HCT116 (cell line): ENCODE results near the gene CTSW. TPM values are rescaled to one million over a fixed set of nuclear protein-coding genes. Genes with fewer than 3 reads are reported as not detected.

Experiments used
- ATAC-seq: fragments of 200-7000 bp; cut with Tn5 transposase; 2 replicates; pipeline ENCODE4 v1.9.1; 2020; ENCODE audit warnings: mild to moderate bottlenecking, moderate library complexity
- BruUV-seq: library from RNA; stranded (reverse); fragments of 400-500 nt; replicated peaks from 2 replicates; lab custom pipeline; 2021; lab: Mats Ljungman, UMichigan
- CTCF ChIA-PET: fragments of 300-600 bp; sonication (Branson Sonifier 250); formaldehyde crosslinking; loops from one replicate; lab custom pipeline; 2021; ENCODE audit warnings: antibody characterized with exemption; lab: Charles Lee
- POLR2A ChIA-PET: fragments of 300-600, 350-600 bp; sonication (Branson Sonifier 250); formaldehyde crosslinking; loops from one replicate; lab custom pipeline; 2021; ENCODE audit warnings: antibody characterized with exemption; lab: Charles Lee
- RAD21 ChIA-PET, 2 experiments: fragments of 300-600 bp; sonication (Branson Sonifier 250); formaldehyde crosslinking; loops; one replicate each; lab custom pipeline; 2023; ENCODE audit warnings: low total read pairs in 2 of 2; ENCODE audit not compliant: uncharacterized antibody in 2 of 2, unreplicated experiment in 2 of 2, low non-redundant PET in 1 of 2; lab: Charles Lee
- DNase-seq: peaks from one replicate; pipeline ENCODE4 v3.0.0-alpha.2; 2010; ENCODE audit warnings: low read depth, low spot score
- H2AFZ ChIP-seq: fragments of 200-600 bp; shearing (Covaris generic), sonication (generic); 2 replicates; pipeline ENCODE4 v1.6.1; 2017; ENCODE audit warnings: low read depth, mixed run types, mixed read lengths, antibody characterized with exemption, low read length; ENCODE audit not compliant: poor library complexity, severe bottlenecking
- H3K27ac ChIP-seq: 2 replicates; pipeline ENCODE4 v1.5.1; 2012; ENCODE audit warnings: low read depth, low read length
- H3K27me3 ChIP-seq: fragments of 200-600 bp; sonication (generic); 2 replicates; pipeline ENCODE4 v1.6.1; 2016; ENCODE audit warnings: mixed run types, low read length, mixed read lengths; ENCODE audit not compliant: insufficient read depth
- H3K36me3 ChIP-seq, 2 experiments: fragments of 200-500 bp in 1 of 2; fragments of 200-600 bp in 1 of 2; sonication (Bioruptor generic) in 1 of 2; sonication (generic) in 1 of 2; 2 replicates each; pipeline versions ENCODE4 v1.5.1 to v1.6.1; 2014 to 2016; ENCODE audit warnings: low read length in 2 of 2, inconsistent platforms in 1 of 2, mixed read lengths in 1 of 2, mixed run types in 1 of 2; ENCODE audit not compliant: insufficient read depth in 2 of 2, control insufficient read depth in 1 of 2
- H3K4me1 ChIP-seq, 2 experiments: fragments of 200-600 bp in 1 of 2; sonication (generic) in 1 of 2; 2 replicates each; pipeline versions ENCODE4 v1.5.1 to v1.6.1; 2012 to 2017; ENCODE audit warnings: low read length in 2 of 2, inconsistent platforms in 1 of 2, mild to moderate bottlenecking in 1 of 2, mixed read lengths in 1 of 2, mixed run types in 1 of 2, moderate library complexity in 1 of 2; ENCODE audit not compliant: insufficient read depth in 2 of 2, control insufficient read depth in 1 of 2
- H3K4me2 ChIP-seq: fragments of 200-600 bp; sonication (generic); 2 replicates; pipeline ENCODE4 v1.6.1; 2017; ENCODE audit warnings: mixed run types, low read length, mixed read lengths
- H3K4me3 ChIP-seq, 2 experiments: fragments of 200-600 bp in 1 of 2; sonication (generic) in 1 of 2; replicated peaks in 1 of 2; 2 replicates each; pipeline ENCODE4 v1.5.1; 2011 to 2016; ENCODE audit warnings: low read length in 2 of 2, control low read depth in 1 of 2, low read depth in 1 of 2, mild to moderate bottlenecking in 1 of 2, mixed read lengths in 1 of 2, mixed run types in 1 of 2
- H3K79me2 ChIP-seq: fragments of 200-600 bp; sonication (generic); 2 replicates; pipeline ENCODE4 v1.6.1; 2017; ENCODE audit warnings: mild to moderate bottlenecking, mixed run types, low read length, moderate library complexity, mixed read lengths; ENCODE audit not compliant: insufficient read depth
- H3K9ac ChIP-seq: fragments of 200-600 bp; sonication (generic); 2 replicates; pipeline ENCODE4 v1.6.1; 2016; ENCODE audit warnings: low read length, mixed read lengths
- H3K9me2 ChIP-seq: fragments of 200-600 bp; sonication (generic), shearing (Covaris generic); 2 replicates; pipeline ENCODE4 v1.6.1; 2017; ENCODE audit warnings: mixed run types, mild to moderate bottlenecking, moderate library complexity; ENCODE audit not compliant: insufficient read depth
- H3K9me3 ChIP-seq, 2 experiments: fragments of 200-500 bp in 1 of 2; fragments of 200-600 bp in 1 of 2; sonication (Bioruptor generic) in 1 of 2; sonication (generic) in 1 of 2; 2 replicates each; pipeline ENCODE4 v1.6.1; 2014 to 2017; ENCODE audit warnings: low read length in 2 of 2, mixed read lengths in 2 of 2, inconsistent platforms in 1 of 2, low read depth in 1 of 2, mild to moderate bottlenecking in 1 of 2, mixed run types in 1 of 2, moderate library complexity in 1 of 2; ENCODE audit not compliant: control insufficient read depth in 1 of 2, insufficient read depth in 1 of 2
- H4K20me1 ChIP-seq: fragments of 200-600 bp; sonication (generic), shearing (Covaris generic); 2 replicates; pipeline ENCODE4 v1.6.1; 2017; ENCODE audit warnings: mixed run types, mild to moderate bottlenecking, moderate library complexity; ENCODE audit not compliant: insufficient read depth
- ATF3 ChIP-seq: IDR thresholded peaks from 2 replicates; pipeline ENCODE4 v1.6.1; 2012
- CBX3 ChIP-seq: IDR thresholded peaks from 2 replicates; pipeline ENCODE4 v1.6.1; 2012; ENCODE audit warnings: low read depth
- EGR1 ChIP-seq: IDR thresholded peaks from 2 replicates; pipeline ENCODE4 v1.6.1; 2012; ENCODE audit warnings: low read depth
- ELF1 ChIP-seq: IDR thresholded peaks from 2 replicates; pipeline ENCODE4 v1.6.1; 2012; ENCODE audit warnings: low read depth, borderline replicate concordance
- EZH2 ChIP-seq: fragments of 200-600 bp; sonication (generic); IDR thresholded peaks from 2 replicates; pipeline ENCODE4 v1.6.1; 2017; ENCODE audit warnings: antibody characterized with exemption, mixed run types
- EZH2phosphoT487 ChIP-seq: fragments of 200-600 bp; IDR thresholded peaks from 2 replicates; pipeline ENCODE4 v1.6.1; 2018; ENCODE audit warnings: antibody characterized with exemption, borderline replicate concordance
- FOSL1 ChIP-seq: IDR thresholded peaks from 2 replicates; pipeline ENCODE4 v1.6.1; 2012; ENCODE audit warnings: low read depth
- JUND ChIP-seq: IDR thresholded peaks from 2 replicates; pipeline ENCODE4 v1.6.1; 2012
- POLR2AphosphoS5 ChIP-seq: IDR thresholded peaks from 2 replicates; pipeline ENCODE4 v1.6.1; 2011; ENCODE audit warnings: mild to moderate bottlenecking, low read depth, low read length, moderate library complexity
- RAD21 ChIP-seq: IDR thresholded peaks from 2 replicates; pipeline ENCODE4 v1.6.1; 2012; ENCODE audit warnings: low read depth, mild to moderate bottlenecking
- SIN3A ChIP-seq: IDR thresholded peaks from 2 replicates; pipeline ENCODE4 v1.6.1; 2012; ENCODE audit warnings: low read depth
- TCF7L2 ChIP-seq: IDR thresholded peaks from 2 replicates; pipeline ENCODE4 v1.7.0; 2011; ENCODE audit warnings: borderline replicate concordance, inconsistent platforms; ENCODE audit not compliant: insufficient read depth, insufficient read length; ENCODE audit errors: extremely low read depth
- ZFX ChIP-seq: fragments of 450-650 bp; IDR thresholded peaks from 2 replicates; pipeline ENCODE4 v1.6.1; 2017
- ZNF274 ChIP-seq: fragments of 200-500 bp; sonication (Bioruptor generic); IDR thresholded peaks from 2 replicates; pipeline ENCODE4 v1.6.1; 2014; ENCODE audit warnings: mild to moderate bottlenecking, low read depth, low read length, inconsistent platforms
- intact Hi-C: fragments of 100-400 bp; cut with micrococcal nuclease; formaldehyde crosslinking; loops from 2 replicates; pipeline ENCODE4 v1.10.0; 2022
- total RNA-seq: library from RNA; stranded (reverse); gene quantifications from one replicate; pipeline ENCODE4 v1.2.1, GENCODE V29; 2021; ENCODE audit not compliant: unreplicated experiment
- TF ChIP-seq, protein P1 (sequence below), 3 experiments: fragments of 200-600 bp in 1 of 3; sonication (generic) in 1 of 3; IDR thresholded peaks in 2 of 3; conservative IDR thresholded peaks in 1 of 3; 2 replicates each; pipeline ENCODE4 v1.5.1; 2012 to 2017; ENCODE audit warnings: low read depth in 2 of 3, low read length in 2 of 3, antibody characterized with exemption in 1 of 3, borderline replicate concordance in 1 of 3, control low read depth in 1 of 3, mild to moderate bottlenecking in 1 of 3, mixed read lengths in 1 of 3, mixed run types in 1 of 3, moderate library complexity in 1 of 3; ENCODE audit not compliant: insufficient read depth in 1 of 3
- TF ChIP-seq, protein P2 (sequence below): IDR thresholded peaks from 2 replicates; pipeline ENCODE4 v1.6.1; 2012
- TF ChIP-seq, protein P3 (sequence below): IDR thresholded peaks from 2 replicates; pipeline ENCODE4 v1.6.1; 2011; ENCODE audit warnings: mild to moderate bottlenecking, low read length, moderate library complexity; ENCODE audit not compliant: insufficient replicate concordance; ENCODE audit errors: extremely low read depth

Gene CTSW
- total RNA-seq, 1 experiment from 2014 or later = not detected

DNA sequence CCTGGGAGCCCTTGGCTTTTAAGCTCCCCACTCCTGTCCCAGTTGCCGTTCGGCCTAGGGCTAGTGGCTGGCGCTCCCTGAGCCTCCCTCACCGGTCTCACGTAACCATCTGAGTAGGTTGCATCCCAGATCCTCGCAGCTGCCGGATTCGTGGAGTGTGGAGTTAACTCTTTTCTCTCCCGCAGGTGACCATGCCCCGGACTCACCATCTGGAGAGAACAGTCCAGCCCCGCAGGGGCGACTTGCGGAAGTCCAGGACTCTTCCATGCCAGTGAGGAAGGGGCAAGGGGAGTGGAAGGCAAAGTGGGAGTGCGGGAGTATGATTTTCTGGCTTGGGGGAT is 18.5 kb upstream of the CTSW start:
- H3K36me3 ChIP-seq = peaks cover 12 to 24% of the 10 kb centered on the region in 2 experiments; a peak in 3 of 4 replicates
- peaks cover 7% of the 10 kb centered on the region; the same call in 1 of the 2 replicates for H4K20me1 ChIP-seq
- CTCF ChIA-PET = interaction anchor here (0.6 to 4.3 kb wide), 3 partner anchors 24 to 150 kb away, joined by 3 to 82 read pairs (median 34); partner anchors contain the start of genes CCDC85B and FIBP
- no peak for DNase-seq
- H3K9ac ChIP-seq = peak overlapping the region; percentile 99
- H2AFZ ChIP-seq = no peak overlapping the region
- TF ChIP-seq EZH2 (no peak), RAD21 (no peak), JUND (no peak), TCF7L2 (no peak), ELF1 (no peak), FOSL1 (no peak), CBX3 (no peak), ZNF274 (no peak), EZH2phosphoT487 (no peak), POLR2AphosphoS5 (no peak), ZFX (no peak), ATF3 (no peak), EGR1 (no peak), SIN3A (no peak)
- TF ChIP-seq, protein P1, sequence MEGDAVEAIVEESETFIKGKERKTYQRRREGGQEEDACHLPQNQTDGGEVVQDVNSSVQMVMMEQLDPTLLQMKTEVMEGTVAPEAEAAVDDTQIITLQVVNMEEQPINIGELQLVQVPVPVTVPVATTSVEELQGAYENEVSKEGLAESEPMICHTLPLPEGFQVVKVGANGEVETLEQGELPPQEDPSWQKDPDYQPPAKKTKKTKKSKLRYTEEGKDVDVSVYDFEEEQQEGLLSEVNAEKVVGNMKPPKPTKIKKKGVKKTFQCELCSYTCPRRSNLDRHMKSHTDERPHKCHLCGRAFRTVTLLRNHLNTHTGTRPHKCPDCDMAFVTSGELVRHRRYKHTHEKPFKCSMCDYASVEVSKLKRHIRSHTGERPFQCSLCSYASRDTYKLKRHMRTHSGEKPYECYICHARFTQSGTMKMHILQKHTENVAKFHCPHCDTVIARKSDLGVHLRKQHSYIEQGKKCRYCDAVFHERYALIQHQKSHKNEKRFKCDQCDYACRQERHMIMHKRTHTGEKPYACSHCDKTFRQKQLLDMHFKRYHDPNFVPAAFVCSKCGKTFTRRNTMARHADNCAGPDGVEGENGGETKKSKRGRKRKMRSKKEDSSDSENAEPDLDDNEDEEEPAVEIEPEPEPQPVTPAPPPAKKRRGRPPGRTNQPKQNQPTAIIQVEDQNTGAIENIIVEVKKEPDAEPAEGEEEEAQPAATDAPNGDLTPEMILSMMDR (IDR thresholded peaks at IDR 0.05 in 2 of 3, conservative IDR thresholded peaks at IDR 0.05 in 1 of 3; ENCODE audit: borderline replicate concordance in 1 of 3, insufficient read depth in 1 of 3, low read depth in 2 of 3, low read length in 2 of 3) = no peak
- TF ChIP-seq, protein P2, sequence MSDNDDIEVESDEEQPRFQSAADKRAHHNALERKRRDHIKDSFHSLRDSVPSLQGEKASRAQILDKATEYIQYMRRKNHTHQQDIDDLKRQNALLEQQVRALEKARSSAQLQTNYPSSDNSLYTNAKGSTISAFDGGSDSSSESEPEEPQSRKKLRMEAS = no peak
- TF ChIP-seq, protein P3, sequence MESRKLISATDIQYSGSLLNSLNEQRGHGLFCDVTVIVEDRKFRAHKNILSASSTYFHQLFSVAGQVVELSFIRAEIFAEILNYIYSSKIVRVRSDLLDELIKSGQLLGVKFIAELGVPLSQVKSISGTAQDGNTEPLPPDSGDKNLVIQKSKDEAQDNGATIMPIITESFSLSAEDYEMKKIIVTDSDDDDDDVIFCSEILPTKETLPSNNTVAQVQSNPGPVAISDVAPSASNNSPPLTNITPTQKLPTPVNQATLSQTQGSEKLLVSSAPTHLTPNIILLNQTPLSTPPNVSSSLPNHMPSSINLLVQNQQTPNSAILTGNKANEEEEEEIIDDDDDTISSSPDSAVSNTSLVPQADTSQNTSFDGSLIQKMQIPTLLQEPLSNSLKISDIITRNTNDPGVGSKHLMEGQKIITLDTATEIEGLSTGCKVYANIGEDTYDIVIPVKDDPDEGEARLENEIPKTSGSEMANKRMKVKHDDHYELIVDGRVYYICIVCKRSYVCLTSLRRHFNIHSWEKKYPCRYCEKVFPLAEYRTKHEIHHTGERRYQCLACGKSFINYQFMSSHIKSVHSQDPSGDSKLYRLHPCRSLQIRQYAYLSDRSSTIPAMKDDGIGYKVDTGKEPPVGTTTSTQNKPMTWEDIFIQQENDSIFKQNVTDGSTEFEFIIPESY = no peak
- intact Hi-C loops = no loop called here
- H3K4me1 ChIP-seq = peaks cover 21 to 37% of the 10 kb centered on the region in 2 experiments
- POLR2A ChIA-PET = interaction anchor here (0.9 to 5.3 kb wide), 3 partner anchors 9 to 29 kb away, joined by 3 to 84 read pairs (median 36); partner anchors contain the start of genes CCDC85B and FIBP
- H3K9me3 ChIP-seq = no peaks in the 10 kb centered on the region
- H3K27me3 ChIP-seq = no peaks in the 10 kb centered on the region
- BruUV-seq = no TSS peak
- peak overlapping the region; percentile 85 to 100 for H3K4me3 ChIP-seq
- H3K9me2 ChIP-seq = no peaks in the 10 kb centered on the region
- peaks cover 40% of the 10 kb centered on the region for H3K79me2 ChIP-seq
- ATAC-seq = no peak
- RAD21 ChIA-PET = no interaction called here
- peak overlapping the region; percentile 77 for H3K4me2 ChIP-seq
- H3K27ac ChIP-seq = peak overlapping the region; percentile 97
